ENCODE data around the gene SUSD3. TPM values are rescaled to one million over a fixed set of nuclear protein-coding genes. Genes with fewer than 3 reads are reported as not detected.

The SUSD3 gene
- polyA plus RNA-seq, 3 donors: 10.5 to 24.6 (median 15.7) TPM

- H3K79me2 ChIP-seq (ENCODE audit: insufficient read depth, low read length): peaks cover 46% of the 10 kb centered on the region
- peaks cover 9% of the 10 kb centered on the region for H4K20me1 ChIP-seq (ENCODE audit: insufficient read depth, low read length)
- Mint-ChIP-seq H3K27ac (peak overlapping the region; percentile 86 to 93 (median 90)), H3K36me3 (peaks cover 55 to 80% of the 10 kb centered on the region in 2 donors), H3K4me3 (peak overlapping the region; percentile 50 to 78), H3K9me3 (peaks cover 0 to 3% (median 0%) of the 10 kb centered on the region in 7 donors), H3K4me1 (peaks cover 91% of the 10 kb centered on the region), H3K27me3 (ENCODE audit: low read depth in 3 of 3) (no peaks in the 10 kb centered on the region)
- DNase-seq: no peak
- no peak for TF ChIP-seq CTCF (IDR thresholded peaks at IDR 0.05)
- intact Hi-C loops (cut with micrococcal nuclease): no loop called here
- peak overlapping the region; percentile 35 to 86 for H3K27ac ChIP-seq (ENCODE audit: low read depth in 1 of 2, low read length in 2 of 2)
- peaks cover 58 to 69% of the 10 kb centered on the region in 2 donors for H3K36me3 ChIP-seq (replicated peaks in 1 of 2; ENCODE audit: control insufficient read depth in 1 of 2, insufficient read depth in 2 of 2, low read length in 2 of 2)
- peaks cover 89 to 100% of the 10 kb centered on the region in 2 donors for H3K4me1 ChIP-seq (ENCODE audit: control insufficient read depth in 1 of 2, insufficient read depth in 2 of 2, low read length in 2 of 2)
- no peaks in the 10 kb centered on the region for H3K27me3 ChIP-seq (ENCODE audit: control insufficient read depth in 2 of 2, insufficient read depth in 2 of 2, low read length in 2 of 2)
- peak overlapping the region in 1 of 3 experiments; percentile 38 for H3K4me3 ChIP-seq (replicated peaks in 1 of 3; ENCODE audit: low read depth in 2 of 3, low read length in 3 of 3)
- peak overlapping the region; percentile 10 for H3K9ac ChIP-seq (ENCODE audit: insufficient read depth, low read length, poor library complexity, severe bottlenecking)
- no peaks in the 10 kb centered on the region for H3K9me3 ChIP-seq (replicated peaks in 1 of 2; ENCODE audit: control insufficient read depth in 1 of 2, insufficient read depth in 1 of 2, low read length in 2 of 2)
- WGBS (ENCODE audit: insufficient coverage): 86% methylated on average over 12 of the region's 12 CpGs
- no peak overlapping the region for H2AFZ ChIP-seq (ENCODE audit: insufficient read depth, low read depth, low read length, poor library complexity, severe bottlenecking)
- peak overlapping the region; percentile 53 for H3K4me2 ChIP-seq (replicated peaks; ENCODE audit: extremely low read depth, low read length, poor library complexity, severe bottlenecking)
Measured at GRCh38 chr9:93032545-93032944, 26.0 kb upstream of the SUSD3 start.

DNA sequence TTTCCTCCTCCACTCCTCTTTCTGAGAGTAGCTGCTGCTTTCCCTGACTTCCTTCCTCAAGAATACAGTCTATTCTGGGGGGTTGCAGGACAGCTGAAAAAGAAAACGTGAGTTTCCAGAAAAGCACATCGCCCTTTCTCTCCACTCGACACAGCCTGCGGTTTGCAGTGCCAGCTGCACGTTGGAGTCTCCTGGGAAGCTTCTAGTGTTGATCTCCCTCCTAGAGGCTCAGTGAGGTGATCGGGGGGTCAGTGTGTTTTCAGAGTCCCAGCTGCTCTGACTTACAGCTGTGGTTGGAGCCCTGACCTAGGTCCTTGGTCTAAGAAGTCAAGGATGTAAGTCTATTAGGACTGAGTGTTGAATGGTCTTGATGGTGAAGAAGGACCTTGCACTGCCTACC, 25.0 kb upstream of the SUSD3 start:
- Histone ChIP-seq H3K9ac (ENCODE audit: insufficient read depth, low read length, poor library complexity, severe bottlenecking) (no peak overlapping the region), H3K9me3 (replicated peaks in 1 of 2; ENCODE audit: control insufficient read depth in 1 of 2, insufficient read depth in 1 of 2, low read length in 2 of 2) (no peaks in the 10 kb centered on the region), H3K4me3 (replicated peaks in 1 of 3; ENCODE audit: low read depth in 2 of 3, low read length in 3 of 3) (peak overlapping the region in 1 of 3 experiments; percentile 38), H3K27me3 (ENCODE audit: control insufficient read depth in 2 of 2, insufficient read depth in 2 of 2, low read length in 2 of 2) (no peaks in the 10 kb centered on the region), H3K4me2 (replicated peaks; ENCODE audit: extremely low read depth, low read length, poor library complexity, severe bottlenecking) (peak overlapping the region; percentile 53), H3K79me2 (ENCODE audit: insufficient read depth, low read length) (peaks cover 51% of the 10 kb centered on the region), H2AFZ (ENCODE audit: insufficient read depth, low read depth, low read length, poor library complexity, severe bottlenecking) (no peak overlapping the region), H3K4me1 (ENCODE audit: control insufficient read depth in 1 of 2, insufficient read depth in 2 of 2, low read length in 2 of 2) (peaks cover 89 to 100% of the 10 kb centered on the region in 2 donors), H3K36me3 (replicated peaks in 1 of 2; ENCODE audit: control insufficient read depth in 1 of 2, insufficient read depth in 2 of 2, low read length in 2 of 2) (peaks cover 58 to 69% of the 10 kb centered on the region in 2 donors), H4K20me1 (ENCODE audit: insufficient read depth, low read length) (peaks cover 16% of the 10 kb centered on the region), H3K27ac (ENCODE audit: low read depth in 1 of 2, low read length in 2 of 2) (peak overlapping the region in 1 of 2 donors; percentile 86)
- Mint-ChIP-seq H3K27me3 (ENCODE audit: low read depth in 3 of 3) (no peaks in the 10 kb centered on the region), H3K9me3 (peaks cover 0 to 3% (median 0%) of the 10 kb centered on the region in 7 donors), H3K4me3 (peak overlapping the region; percentile 48 to 50), H3K36me3 (peaks cover 55 to 77% of the 10 kb centered on the region in 2 donors), H3K4me1 (peaks cover 91% of the 10 kb centered on the region), H3K27ac (peak overlapping the region; percentile 32 to 90 (median 74))
- intact Hi-C loops (cut with micrococcal nuclease): no loop called here
- 35% methylated on average over 6 of the region's 6 CpGs for WGBS (ENCODE audit: insufficient coverage)
- TF ChIP-seq CTCF (IDR thresholded peaks at IDR 0.05): no peak
- peak in 1 of 3 donors; percentile 25 for DNase-seq
